ENCODE results near the gene EPOP.

EPOP gene

GRCh38 chr17:38705803-38706504, 31.2 kb upstream of the EPOP start:
- peak; percentile 76 for DNase-seq

- DNase-seq, result no peak
Observed at GRCh38 chr17:38705523-38705802, 30.7 kb upstream of the EPOP start.

- DNase-seq, result peak; percentile 87
Observed at GRCh38 chr17:38704606-38705522, 30.1 kb upstream of the EPOP start, which contains the start of gene MLLT6. Gene MLLT6 (plus strand): TSS chr17:38705273. CDS start chr17:38705633, 360 bp downstream.

GRCh38 chr17:38703742-38704605, 29.2 kb upstream of the EPOP start:
- peak; percentile 97 for DNase-seq

- DNase-seq, result no peak
Observed at GRCh38 chr17:38702916-38703741, 28.4 kb upstream of the EPOP start.

GRCh38 chr17:38702166-38702915, 27.6 kb upstream of the EPOP start:
- peak; percentile 95 for DNase-seq

GRCh38 chr17:38701504-38702165, 26.9 kb upstream of the EPOP start:
- no peak for DNase-seq

- no peak for DNase-seq
Observed at GRCh38 chr17:38698760-38699159, 24.0 kb upstream of the EPOP start.

GRCh38 chr17:38697061-38697820, 22.5 kb upstream of the EPOP start:
- DNase-seq, result no peak

- DNase-seq, result no peak
Observed at GRCh38 chr17:38693700-38694329, 19.1 kb upstream of the EPOP start.

GRCh38 chr17:38691154-38691553, 16.4 kb upstream of the EPOP start:
- no peak for DNase-seq

GRCh38 chr17:38690386-38690785, 15.6 kb upstream of the EPOP start:
- no peak for DNase-seq

GRCh38 chr17:38687286-38687685, 12.5 kb upstream of the EPOP start:
- DNase-seq, result no peak

- no peak for DNase-seq
Observed at GRCh38 chr17:38685491-38685890, 10.7 kb upstream of the EPOP start.

- DNase-seq, result no peak
Observed at GRCh38 chr17:38681096-38681495, 6.3 kb upstream of the EPOP start.

GRCh38 chr17:38677819-38678218, 3.1 kb upstream of the EPOP start:
- DNase-seq, result no peak

- DNase-seq, result peak; percentile 98
Observed at GRCh38 chr17:38676706-38677504, 2.1 kb upstream of the EPOP start.

GRCh38 chr17:38674014-38674748, 576 bp downstream of the EPOP start:
- DNase-seq, result peak; percentile 76
